ENCODE results near the gene RAB11FIP4. TPM values are rescaled to one million over a fixed set of nuclear protein-coding genes. Genes with fewer than 3 reads are reported as not detected.
A peak's percentile ranks its signal among the peaks of the same experiment; 100 is the strongest.
"Not testable (repeated sequence)": the region's sequence is repeated elsewhere in the genome, so short reads cannot be mapped to it uniquely, and the experiment has no call there.

RAB11FIP4 gene, protein sequence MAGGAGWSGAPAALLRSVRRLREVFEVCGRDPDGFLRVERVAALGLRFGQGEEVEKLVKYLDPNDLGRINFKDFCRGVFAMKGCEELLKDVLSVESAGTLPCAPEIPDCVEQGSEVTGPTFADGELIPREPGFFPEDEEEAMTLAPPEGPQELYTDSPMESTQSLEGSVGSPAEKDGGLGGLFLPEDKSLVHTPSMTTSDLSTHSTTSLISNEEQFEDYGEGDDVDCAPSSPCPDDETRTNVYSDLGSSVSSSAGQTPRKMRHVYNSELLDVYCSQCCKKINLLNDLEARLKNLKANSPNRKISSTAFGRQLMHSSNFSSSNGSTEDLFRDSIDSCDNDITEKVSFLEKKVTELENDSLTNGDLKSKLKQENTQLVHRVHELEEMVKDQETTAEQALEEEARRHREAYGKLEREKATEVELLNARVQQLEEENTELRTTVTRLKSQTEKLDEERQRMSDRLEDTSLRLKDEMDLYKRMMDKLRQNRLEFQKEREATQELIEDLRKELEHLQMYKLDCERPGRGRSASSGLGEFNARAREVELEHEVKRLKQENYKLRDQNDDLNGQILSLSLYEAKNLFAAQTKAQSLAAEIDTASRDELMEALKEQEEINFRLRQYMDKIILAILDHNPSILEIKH
- total RNA-seq (2021; ENCODE audit: unreplicated experiment) (10.8 TPM), Bru-seq, nascent RNA (percentile 36 among the genes with signal in this experiment), BruChase-seq, experiment 1, labeled RNA remaining after a 2-hour chase (percentile 39 among the genes with signal in this experiment), BruChase-seq, experiment 2, labeled RNA remaining after a 6-hour chase (percentile 47 among the genes with signal in this experiment)
- polyA plus RNA-seq (2012; ENCODE audit: insufficient read length) = 9.7 TPM
- long read RNA-seq, full-length matches to known transcripts = 15 of 23 reads
- long read RNA-seq, partial matches to known transcripts = 5 of 23 reads
- long read RNA-seq, other reads (novel, unspliced or antisense) = 3 of 23 reads

DNA sequence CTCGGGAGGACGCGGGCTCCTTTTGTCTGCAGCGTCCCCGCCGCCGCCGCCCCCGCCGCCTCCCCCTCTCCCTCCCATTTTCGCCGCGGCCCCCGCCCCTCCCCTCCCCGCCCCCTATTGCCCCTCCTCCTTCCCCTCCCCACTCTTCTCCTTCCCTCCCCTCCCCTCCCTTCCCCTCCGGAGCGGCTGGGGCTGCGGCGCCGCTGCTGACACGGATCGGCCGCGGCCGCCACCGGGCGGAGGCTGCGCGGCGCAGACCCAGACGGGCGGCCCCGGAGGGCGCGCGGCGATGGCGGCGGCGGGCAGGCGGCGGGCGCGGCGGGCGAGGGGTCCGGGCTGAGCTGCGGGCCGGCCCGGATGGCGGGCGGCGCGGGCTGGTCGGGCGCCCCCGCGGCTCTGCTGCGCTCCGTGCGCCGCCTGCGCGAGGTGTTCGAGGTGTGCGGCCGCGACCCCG, at the start of gene RAB11FIP4:
Gene RAB11FIP4 (plus strand): TSS at position 180 of the 454 bp plus-strand sequence. CDS start 178 bp downstream, at position 358.
- H3K27me3 ChIP-seq (ENCODE audit: control insufficient read depth, insufficient read depth, low read length) = no peaks in the 10 kb centered on the region
- POLR2A ChIA-PET = no interaction called here
- no peak for TF ChIP-seq POLR2AphosphoS5 (IDR thresholded peaks at IDR 0.05; ENCODE audit: low read depth, low read length)
- TF ChIP-seq SIN3A (IDR thresholded peaks at IDR 0.05; ENCODE audit: borderline replicate concordance, insufficient read depth, low read depth, low read length) = no peak
- TF ChIP-seq TCF7L2 (IDR thresholded peaks at IDR 0.05; ENCODE audit: low read depth, low read length) = no peak
- TF ChIP-seq, protein P1, sequence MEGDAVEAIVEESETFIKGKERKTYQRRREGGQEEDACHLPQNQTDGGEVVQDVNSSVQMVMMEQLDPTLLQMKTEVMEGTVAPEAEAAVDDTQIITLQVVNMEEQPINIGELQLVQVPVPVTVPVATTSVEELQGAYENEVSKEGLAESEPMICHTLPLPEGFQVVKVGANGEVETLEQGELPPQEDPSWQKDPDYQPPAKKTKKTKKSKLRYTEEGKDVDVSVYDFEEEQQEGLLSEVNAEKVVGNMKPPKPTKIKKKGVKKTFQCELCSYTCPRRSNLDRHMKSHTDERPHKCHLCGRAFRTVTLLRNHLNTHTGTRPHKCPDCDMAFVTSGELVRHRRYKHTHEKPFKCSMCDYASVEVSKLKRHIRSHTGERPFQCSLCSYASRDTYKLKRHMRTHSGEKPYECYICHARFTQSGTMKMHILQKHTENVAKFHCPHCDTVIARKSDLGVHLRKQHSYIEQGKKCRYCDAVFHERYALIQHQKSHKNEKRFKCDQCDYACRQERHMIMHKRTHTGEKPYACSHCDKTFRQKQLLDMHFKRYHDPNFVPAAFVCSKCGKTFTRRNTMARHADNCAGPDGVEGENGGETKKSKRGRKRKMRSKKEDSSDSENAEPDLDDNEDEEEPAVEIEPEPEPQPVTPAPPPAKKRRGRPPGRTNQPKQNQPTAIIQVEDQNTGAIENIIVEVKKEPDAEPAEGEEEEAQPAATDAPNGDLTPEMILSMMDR (IDR thresholded peaks at IDR 0.05) = no peak
- no peak for TF ChIP-seq REST (IDR thresholded peaks at IDR 0.05; ENCODE audit: insufficient read depth in 1 of 2, low read depth in 2 of 2, low read length in 1 of 2)
- BruUV-seq (replicated peaks) = no TSS peak
- intact Hi-C loops (cut with micrococcal nuclease; ENCODE audit: unreplicated experiment) = no loop called here
- H3K36me3 ChIP-seq (ENCODE audit: control insufficient read depth, insufficient read depth, low read length) = no peaks in the 10 kb centered on the region
- H3K27ac ChIP-seq (ENCODE audit: low read length) = no peak within 1 kb of the TSS
- H3K9me3 ChIP-seq (ENCODE audit: control insufficient read depth, insufficient read depth, low read depth, low read length) = no peaks in the 10 kb centered on the region
- DNase-seq (ENCODE audit: low read depth, low spot score) (no peak), ATAC-seq (no peak)
- no peaks in the 10 kb centered on the region for H3K4me1 ChIP-seq (ENCODE audit: control insufficient read depth, insufficient read depth, low read length)
- CTCF ChIA-PET = no interaction called here
- H3K4me3 ChIP-seq (ENCODE audit: low read depth in 2 of 2, low read length in 2 of 2) = peak within 1 kb of the TSS in 1 of 2 experiments; percentile 5; a peak in 1 of 4 replicates
- in situ Hi-C loops (cut with HindIII; ENCODE audit: low pct_unique_long_range_greater_than_20kb, low sequenced_read_pairs) = no loop called here

- intact Hi-C loops (cut with micrococcal nuclease; ENCODE audit: unreplicated experiment); POLR2A ChIA-PET; H3K9me3 ChIP-seq (ENCODE audit: control insufficient read depth, insufficient read depth, low read depth, low read length); ATAC-seq; H3K4me3 ChIP-seq (ENCODE audit: low read depth in 2 of 2, low read length in 2 of 2); H3K4me1 ChIP-seq (ENCODE audit: control insufficient read depth, insufficient read depth, low read length); H3K27me3 ChIP-seq (ENCODE audit: control insufficient read depth, insufficient read depth, low read length); in situ Hi-C loops (cut with HindIII; ENCODE audit: low pct_unique_long_range_greater_than_20kb, low sequenced_read_pairs); CTCF ChIA-PET; DNase-seq (ENCODE audit: low read depth, low spot score); H3K36me3 ChIP-seq (ENCODE audit: control insufficient read depth, insufficient read depth, low read length); H3K27ac ChIP-seq (ENCODE audit: low read length); BruUV-seq (replicated peaks): not testable (repeated sequence)
Observed at GRCh38 chr17:31345191-31345747, 46.2 kb upstream of the RAB11FIP4 start.
